ENCODE results near the gene TUBG2.

TUBG2 gene

DNA sequence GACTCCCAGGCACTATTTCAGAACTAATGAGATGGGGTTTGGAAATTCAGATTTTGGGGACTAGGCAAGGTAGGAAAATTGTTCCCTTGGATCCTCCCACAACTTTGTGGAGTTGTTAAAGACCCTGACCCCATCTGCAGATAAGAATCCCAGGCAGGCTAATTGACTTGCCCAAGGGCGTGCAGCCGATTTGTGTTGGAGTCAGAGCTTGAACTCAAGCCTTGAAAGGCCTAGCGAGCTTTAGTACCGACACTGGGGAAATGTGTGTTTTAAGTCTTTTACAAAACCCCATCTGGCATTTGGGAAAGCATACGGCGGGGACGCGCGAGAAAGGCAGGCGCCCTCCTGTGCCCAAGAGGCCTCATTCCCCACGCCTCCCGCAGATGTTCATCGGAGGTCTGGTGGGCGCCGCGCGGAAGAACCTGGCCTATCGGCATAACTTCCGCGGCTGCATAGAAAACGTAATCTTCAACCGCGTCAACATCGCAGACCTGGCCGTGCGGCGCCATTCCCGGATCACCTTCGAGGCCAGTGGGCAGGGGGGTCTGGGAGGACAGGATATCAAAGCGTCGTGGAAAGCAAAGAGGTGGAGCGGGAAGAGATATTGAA, 27.5 kb downstream of the TUBG2 start:
- TF ChIP-seq, protein P1, sequence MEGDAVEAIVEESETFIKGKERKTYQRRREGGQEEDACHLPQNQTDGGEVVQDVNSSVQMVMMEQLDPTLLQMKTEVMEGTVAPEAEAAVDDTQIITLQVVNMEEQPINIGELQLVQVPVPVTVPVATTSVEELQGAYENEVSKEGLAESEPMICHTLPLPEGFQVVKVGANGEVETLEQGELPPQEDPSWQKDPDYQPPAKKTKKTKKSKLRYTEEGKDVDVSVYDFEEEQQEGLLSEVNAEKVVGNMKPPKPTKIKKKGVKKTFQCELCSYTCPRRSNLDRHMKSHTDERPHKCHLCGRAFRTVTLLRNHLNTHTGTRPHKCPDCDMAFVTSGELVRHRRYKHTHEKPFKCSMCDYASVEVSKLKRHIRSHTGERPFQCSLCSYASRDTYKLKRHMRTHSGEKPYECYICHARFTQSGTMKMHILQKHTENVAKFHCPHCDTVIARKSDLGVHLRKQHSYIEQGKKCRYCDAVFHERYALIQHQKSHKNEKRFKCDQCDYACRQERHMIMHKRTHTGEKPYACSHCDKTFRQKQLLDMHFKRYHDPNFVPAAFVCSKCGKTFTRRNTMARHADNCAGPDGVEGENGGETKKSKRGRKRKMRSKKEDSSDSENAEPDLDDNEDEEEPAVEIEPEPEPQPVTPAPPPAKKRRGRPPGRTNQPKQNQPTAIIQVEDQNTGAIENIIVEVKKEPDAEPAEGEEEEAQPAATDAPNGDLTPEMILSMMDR (IDR thresholded peaks at IDR 0.05; ENCODE audit: low read depth, low read length): no peak
- no peak for DNase-seq (ENCODE audit: extremely low read depth, low read depth)

DNA sequence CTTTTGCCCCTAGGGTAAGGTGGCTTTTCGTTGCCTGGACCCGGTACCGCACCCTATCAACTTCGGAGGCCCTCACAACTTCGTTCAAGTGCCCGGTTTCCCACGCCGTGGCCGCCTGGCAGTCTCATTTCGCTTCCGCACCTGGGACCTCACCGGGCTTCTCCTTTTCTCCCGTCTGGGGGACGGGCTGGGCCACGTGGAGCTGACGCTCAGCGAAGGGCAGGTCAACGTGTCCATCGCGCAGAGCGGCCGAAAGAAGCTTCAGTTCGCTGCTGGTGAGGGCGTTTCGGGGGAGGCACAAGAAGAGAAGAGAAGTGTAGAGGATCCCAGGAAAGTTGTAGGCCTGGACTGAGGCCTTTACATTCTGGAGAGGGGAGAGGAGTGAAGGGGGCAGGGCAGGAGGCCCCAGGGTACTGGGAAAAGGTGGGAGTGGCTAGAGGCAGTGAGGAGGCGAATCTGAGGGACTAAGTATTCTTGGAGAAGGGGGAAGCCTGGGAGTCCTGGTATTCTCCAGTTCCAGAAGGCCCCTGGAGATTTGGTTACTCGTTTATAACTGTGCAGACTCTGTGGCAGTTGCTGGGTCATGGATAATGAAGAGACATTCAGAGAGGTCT, 28.7 kb downstream of the TUBG2 start:
- DNase-seq (ENCODE audit: extremely low read depth, low read depth): no peak
- TF ChIP-seq, protein P1 (IDR thresholded peaks at IDR 0.05; ENCODE audit: low read depth, low read length): no peak

DNA sequence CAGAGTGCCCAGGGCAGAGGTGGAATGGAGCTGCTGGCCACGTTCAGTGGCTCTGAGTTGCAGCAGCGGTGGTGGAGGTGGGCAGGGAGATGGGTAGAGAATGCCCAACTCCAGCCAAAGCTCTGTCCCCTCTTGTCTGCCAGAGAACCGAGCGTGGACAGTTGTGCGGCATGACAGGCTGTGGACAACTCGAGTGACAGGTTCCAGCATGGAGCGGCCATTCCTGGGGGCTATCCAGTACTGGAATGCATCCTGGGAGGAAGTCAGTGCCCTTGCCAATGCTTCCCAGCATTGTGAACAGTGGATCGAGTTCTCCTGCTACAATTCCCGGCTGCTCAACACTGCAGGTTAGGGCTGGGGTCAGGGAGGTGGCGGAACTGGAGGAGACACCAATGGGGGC, 31.5 kb downstream of the TUBG2 start:
- no peak for DNase-seq (ENCODE audit: extremely low read depth, low read depth)
- TF ChIP-seq, protein P1 (IDR thresholded peaks at IDR 0.05; ENCODE audit: low read depth, low read length): no peak

DNA sequence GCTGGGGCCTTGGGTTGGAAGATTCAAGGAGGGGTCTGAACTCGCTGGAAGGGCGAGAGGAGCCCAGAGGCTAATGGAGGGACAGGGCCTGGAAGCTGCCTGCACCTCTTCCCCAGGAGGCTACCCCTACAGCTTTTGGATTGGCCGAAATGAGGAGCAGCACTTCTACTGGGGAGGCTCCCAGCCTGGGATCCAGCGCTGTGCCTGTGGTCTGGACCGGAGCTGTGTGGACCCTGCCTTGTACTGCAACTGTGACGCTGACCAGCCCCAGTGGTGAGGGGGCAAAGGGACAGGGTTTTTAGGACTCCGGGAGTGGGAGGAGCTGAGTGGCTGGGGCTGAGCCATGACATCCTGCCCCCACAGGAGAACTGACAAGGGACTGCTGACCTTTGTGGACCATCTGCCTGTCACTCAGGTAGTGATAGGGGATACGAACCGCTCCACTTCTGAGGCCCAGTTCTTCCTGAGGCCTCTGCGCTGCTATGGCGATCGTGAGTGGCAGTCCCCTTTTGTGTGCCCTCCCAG, 32.0 kb downstream of the TUBG2 start:
- DNase-seq (ENCODE audit: extremely low read depth, low read depth): no peak
- TF ChIP-seq, protein P1 (IDR thresholded peaks at IDR 0.05; ENCODE audit: low read depth, low read length): no peak

DNA sequence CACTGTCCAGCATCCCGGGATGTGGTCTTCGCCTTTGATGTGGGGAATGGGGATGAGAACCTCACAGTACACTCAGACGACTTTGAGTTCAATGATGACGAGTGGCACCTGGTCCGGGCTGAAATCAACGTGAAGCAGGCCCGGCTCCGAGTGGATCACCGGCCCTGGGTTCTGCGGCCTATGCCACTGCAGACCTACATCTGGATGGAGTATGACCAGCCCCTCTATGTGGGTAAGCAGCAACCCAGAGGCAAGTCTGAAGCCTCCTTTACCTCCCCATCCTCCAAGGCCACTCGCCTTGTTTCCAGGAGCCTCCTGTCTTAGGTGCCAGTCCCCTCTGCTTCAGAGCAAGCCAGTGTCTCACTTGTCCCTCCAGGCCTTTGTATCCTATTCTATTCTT, 33.4 kb downstream of the TUBG2 start:
- no peak for DNase-seq (ENCODE audit: extremely low read depth, low read depth)

DNA sequence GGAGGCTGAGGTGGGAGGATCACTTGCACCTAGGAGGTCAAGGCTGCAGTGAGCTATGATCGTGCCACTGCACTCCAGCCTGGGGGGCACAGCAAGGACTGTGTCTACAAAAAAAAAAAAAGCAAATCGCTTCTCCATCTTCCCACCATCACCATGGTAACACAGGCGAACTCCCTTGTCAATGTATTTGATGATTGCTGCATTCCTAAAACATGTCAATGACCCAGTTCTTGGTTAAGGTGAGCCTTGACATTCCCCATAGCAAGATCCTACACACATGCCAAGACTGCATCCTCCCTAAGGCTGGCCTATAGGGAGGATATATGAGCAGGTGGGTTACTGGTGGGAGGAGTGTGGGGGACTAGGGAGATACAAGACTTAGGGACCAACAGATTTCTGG, 35.4 kb downstream of the TUBG2 start:
- DNase-seq (ENCODE audit: extremely low read depth, low read depth): no peak
- TF ChIP-seq, protein P1 (IDR thresholded peaks at IDR 0.05; ENCODE audit: low read depth, low read length): no peak

More for the DNA sequence above, 33.4 kb downstream of the TUBG2 start:
- TF ChIP-seq, protein P1 (IDR thresholded peaks at IDR 0.05; ENCODE audit: low read depth, low read length): no peak

DNA sequence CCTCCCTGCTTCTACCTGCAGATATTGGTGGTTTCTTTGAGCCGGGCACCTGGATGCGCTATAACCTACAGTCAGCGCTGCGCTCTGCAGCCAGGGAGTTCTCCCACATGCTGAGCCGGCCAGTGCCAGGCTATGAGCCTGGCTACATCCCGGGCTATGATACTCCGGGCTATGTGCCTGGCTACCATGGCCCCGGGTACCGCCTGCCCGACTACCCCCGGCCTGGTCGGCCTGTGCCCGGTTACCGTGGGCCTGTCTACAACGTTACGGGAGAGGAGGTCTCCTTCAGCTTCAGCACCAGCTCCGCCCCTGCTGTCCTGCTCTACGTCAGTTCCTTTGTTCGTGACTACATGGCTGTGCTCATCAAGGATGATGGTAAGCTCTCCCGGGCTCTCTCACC, 36.4 kb downstream of the TUBG2 start:
- DNase-seq (ENCODE audit: extremely low read depth, low read depth): no peak
- TF ChIP-seq, protein P1 (IDR thresholded peaks at IDR 0.05; ENCODE audit: low read depth, low read length): no peak

Measured in AG09319 (cell line).